ENCODE results near the gene CIDEC. TPM values are rescaled to one million over a fixed set of nuclear protein-coding genes. Genes with fewer than 3 reads are reported as not detected.

CIDEC gene
- total and polyA plus RNA-seq, 2 of the 8 experiments (the other 6 are each of a cell fraction or from before 2014, with no cell fraction given) = not detected

DNA sequence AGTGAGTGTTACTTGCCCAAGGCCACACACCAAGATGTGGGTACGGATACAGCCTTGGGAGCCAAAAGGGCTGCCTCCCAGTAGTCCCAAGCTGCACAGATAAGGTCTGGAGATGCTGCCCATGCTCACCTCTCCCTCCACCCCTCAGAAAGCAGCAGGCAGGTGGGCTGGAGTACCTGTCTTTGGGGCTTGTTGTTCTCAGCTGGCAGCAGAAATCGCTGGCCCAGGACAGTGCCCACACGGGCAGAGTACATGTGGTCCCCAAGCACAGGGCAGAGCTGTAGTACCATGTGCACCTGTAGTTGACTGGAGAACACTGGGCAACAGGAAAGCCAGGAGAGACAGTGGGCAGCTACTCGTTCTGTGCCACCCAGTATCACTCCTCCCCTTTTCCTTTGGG, 41.2 kb downstream of the CIDEC start (continued):
- no peak for TF ChIP-seq EGR1 (IDR thresholded peaks at IDR 0.05; ENCODE audit: borderline replicate concordance, low read depth, low read length)

Data from H1 (cell line).